GM19455 (cell line): Measurements from ENCODE around the gene FGF1.
"Not testable (repeated sequence)": the region's sequence is repeated elsewhere in the genome, so short reads cannot be mapped to it uniquely, and the experiment has no call there.

Experiments used
- ATAC-seq: cut with Tn5 transposase; IDR thresholded peaks from one replicate; pipeline ENCODE4 v1.9.1; 2021; ENCODE audit not compliant: unreplicated experiment

The FGF1 gene

GRCh38 chr5:142671266-142671665 lies 14.6 kb downstream of the FGF1 start:
- no peak for ATAC-seq

- ATAC-seq: no peak
These were observed 15.1 kb downstream of the FGF1 start for GRCh38 chr5:142670804-142671203.

DNA sequence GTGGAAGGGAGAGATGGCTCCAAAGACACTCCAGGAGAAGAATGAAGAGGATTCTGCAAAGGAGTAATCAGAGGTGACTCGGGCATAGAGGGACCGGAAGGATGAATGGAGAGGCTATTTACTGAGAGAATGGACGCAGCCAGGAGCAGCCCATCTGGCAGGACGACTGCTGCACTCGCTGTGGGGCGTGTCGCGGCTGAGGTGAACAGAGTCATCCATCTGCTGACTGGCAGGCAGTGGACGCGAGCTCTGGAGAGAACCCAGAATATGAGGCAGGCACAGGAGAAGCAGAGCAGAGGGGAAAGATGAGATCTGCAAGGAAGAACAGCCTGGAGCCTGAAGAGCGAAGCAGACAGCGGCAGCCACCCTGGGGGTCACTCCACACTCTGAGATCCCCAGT lies 16.4 kb downstream of the FGF1 start:
- ATAC-seq: no peak

GRCh38 chr5:142668336-142668735 lies 17.6 kb downstream of the FGF1 start:
- no peak for ATAC-seq

DNA sequence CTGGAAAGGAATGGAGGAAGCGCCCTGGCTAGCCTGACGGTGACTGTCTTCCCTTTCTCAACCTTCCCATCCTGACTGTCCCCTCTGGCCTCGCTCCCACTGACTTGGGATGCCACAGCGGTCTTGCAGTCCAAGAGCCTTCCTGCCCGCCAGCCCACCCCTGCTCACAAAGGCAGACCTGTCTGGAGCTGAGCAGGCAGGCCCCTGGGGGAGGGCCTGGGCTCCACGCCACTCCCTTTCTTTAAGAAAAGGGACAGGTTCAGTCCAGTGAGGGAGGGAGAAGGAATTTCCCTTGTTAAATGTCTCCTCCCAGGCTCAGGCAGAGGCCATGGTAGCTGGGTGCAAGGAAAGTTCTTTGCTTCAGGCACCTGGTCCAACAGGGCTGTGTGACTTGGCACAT lies 18.1 kb downstream of the FGF1 start:
- ATAC-seq: no peak

GRCh38 chr5:142664636-142665035 lies 21.3 kb downstream of the FGF1 start:
- no peak for ATAC-seq

- ATAC-seq: no peak
These were observed 21.8 kb downstream of the FGF1 start for GRCh38 chr5:142664067-142664466.

- no peak for ATAC-seq
These were observed 22.6 kb downstream of the FGF1 start for GRCh38 chr5:142663246-142663645.

DNA sequence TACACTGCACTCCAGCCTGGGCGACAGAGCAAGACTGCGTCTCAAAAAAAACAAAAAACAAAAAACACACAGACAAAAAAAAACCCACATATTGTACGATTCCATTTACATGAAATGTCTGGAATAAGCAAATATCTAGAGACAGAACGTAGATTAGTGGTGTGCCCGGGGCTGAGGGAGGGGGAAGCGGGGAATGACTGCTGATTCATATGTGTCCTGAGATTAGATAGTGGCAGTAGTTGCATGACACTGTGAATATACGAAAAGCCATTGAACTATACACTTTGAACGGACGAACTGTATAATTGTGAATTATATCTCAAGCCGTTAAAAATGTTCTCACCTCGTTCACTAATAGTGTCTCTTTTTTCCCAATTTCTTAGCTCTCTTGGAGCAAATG lies 23.9 kb downstream of the FGF1 start:
- ATAC-seq: no peak

DNA sequence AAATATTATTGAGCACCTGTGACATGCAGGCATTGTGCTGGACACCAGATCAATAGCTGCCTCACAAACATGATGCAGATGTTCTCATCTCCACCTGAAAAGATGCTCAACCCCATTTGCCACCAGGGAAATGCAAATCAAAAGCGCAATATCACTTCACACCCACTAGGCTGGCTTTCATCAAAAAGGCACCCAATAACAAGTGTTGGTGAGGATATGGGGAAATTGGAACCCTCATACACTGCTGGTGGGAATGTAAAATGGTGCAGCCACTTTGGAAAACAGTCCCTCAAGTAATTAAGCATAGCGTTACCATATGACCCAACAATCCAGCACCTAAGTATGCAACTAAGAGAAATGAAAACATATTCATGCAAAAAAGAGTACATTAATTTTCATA lies 24.7 kb downstream of the FGF1 start:
- ATAC-seq: no peak

DNA sequence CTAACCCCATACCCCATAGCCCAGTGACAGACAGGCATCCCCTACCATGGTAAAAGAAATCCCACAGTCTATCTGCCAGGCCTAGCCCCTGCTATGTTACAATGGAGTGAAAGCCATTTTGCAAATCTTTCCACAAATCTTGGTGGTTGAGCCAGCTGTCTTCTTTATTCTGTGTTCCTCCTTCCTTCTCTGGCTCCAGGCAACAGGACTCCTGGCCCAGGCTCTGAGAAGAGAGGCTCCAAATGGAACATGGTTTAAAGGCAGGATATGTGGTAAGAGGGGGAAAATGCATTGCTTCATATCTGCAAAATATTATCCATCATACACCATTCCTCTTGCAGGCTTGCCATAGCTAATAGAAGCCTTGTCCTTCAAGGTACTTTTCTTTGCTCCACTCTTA lies 25.2 kb downstream of the FGF1 start:
- no peak for ATAC-seq

GRCh38 chr5:142660196-142660595 lies 25.7 kb downstream of the FGF1 start:
- no peak for ATAC-seq

GRCh38 chr5:142659405-142659804 lies 26.5 kb downstream of the FGF1 start:
- no peak for ATAC-seq

GRCh38 chr5:142658278-142658677 lies 27.6 kb downstream of the FGF1 start:
- ATAC-seq: no peak

- ATAC-seq: no peak
These were observed 28.4 kb downstream of the FGF1 start for GRCh38 chr5:142657446-142657845.

DNA sequence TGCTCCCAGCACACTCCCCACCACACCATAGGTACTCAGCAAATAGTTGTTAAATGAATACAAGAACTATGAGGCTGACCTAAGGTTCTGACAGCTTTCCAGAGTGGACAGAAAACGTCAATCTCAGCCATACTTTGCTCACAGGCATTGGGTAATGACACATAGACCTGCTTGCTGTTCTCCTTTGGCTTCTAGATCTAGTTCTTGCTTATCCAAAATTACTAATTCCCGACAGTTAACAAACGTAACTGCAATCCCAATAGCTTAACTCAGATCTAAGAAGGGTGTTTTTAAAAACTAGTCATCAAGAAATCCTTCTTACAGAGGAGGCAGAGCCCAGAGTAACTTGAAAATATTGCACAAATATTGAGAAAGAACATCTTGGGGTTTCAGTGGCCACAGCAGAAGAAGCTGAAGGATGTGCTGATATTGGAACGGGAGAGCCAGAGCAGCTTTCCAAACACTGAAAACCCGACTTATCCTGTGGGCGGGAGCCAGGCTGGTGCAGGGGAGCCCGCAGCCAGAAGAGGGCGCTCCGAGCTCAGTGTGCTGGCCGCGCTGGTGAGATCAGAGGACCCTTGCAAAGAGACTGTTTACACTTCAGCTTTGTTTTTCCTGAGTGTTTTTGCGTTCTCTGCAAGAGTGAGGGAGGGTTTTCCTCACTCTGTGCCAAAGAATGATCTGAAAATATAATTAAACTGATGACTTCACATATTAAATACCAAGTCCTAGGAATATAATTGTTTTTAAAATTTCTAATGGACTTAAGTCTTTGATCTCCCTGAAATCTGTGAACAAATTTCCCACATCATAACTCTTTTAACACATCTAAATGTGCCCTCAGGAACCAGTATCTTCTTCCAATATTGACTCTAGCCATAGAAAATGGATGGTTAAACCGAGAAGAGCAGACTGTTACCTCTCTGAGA lies 30.3 kb downstream of the FGF1 start:
- no peak for ATAC-seq

- no peak for ATAC-seq
These were observed 31.3 kb downstream of the FGF1 start for GRCh38 chr5:142654578-142655058.

- ATAC-seq: no peak
These were observed 32.6 kb downstream of the FGF1 start for GRCh38 chr5:142653321-142653720.

- ATAC-seq: no peak
These were observed 33.3 kb downstream of the FGF1 start for GRCh38 chr5:142652563-142652962.

- ATAC-seq: no peak
These were observed 35.0 kb downstream of the FGF1 start for GRCh38 chr5:142650881-142651280.

DNA sequence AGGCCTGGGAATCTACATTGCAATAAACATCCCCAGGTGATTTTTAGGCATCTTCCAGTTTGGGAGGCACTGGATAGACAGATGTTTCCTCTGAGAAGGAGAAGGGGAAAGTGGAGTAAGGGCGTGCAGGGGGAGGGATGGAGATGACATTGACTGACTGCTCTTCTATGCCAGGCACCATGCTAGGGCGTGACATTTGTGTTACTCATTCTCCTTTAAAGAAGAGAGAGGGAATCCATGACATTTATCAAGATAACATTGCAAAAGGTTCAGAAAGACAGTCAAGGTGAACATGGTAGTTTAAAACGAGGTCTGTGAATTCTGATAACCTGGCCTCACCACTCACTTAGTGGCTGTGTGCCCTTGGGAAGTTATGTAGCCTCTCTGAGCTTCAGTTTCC lies 35.8 kb downstream of the FGF1 start:
- no peak for ATAC-seq

DNA sequence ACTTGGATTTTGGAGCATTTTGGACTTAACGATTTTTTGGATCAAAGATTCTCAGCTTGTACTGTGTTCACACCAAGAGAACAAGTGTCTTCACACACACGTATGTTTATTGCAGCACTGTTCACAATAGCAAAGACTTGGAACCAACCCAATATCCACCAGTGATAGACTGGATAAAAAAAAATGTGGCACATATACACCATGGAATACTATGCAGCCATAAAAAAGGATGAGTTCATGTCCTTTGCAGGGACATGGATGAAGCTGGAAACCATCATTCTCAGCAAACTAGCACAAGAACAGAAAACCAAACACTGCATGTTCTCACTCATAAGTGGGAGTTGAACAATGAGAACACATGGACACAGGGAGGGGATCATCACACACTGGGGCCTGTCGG lies 37.8 kb downstream of the FGF1 start:
- ATAC-seq: not testable (repeated sequence)

GRCh38 chr5:142645456-142645855 lies 40.4 kb downstream of the FGF1 start:
- ATAC-seq: no peak
